Stimulated activated CD8-positive, alpha-beta memory T cell treated with anti-CD3 and anti-CD28 coated beads, Interleukin-12 subunit alpha, Interleukin-12 subunit beta, amount 100 ng/mL, for 24 hours (primary cell): ENCODE data around the gene SPECC1.
A peak's percentile ranks its signal among the peaks of the same experiment; 100 is the strongest.
"Not testable (repeated sequence)": the region's sequence is repeated elsewhere in the genome, so short reads cannot be mapped to it uniquely, and the experiment has no call there.

Source experiments
- DNase-seq: peaks from one replicate; pipeline ENCODE4 v3.0.0-alpha.2; 2020; ENCODE audit errors: extremely low read depth

Gene SPECC1

DNA sequence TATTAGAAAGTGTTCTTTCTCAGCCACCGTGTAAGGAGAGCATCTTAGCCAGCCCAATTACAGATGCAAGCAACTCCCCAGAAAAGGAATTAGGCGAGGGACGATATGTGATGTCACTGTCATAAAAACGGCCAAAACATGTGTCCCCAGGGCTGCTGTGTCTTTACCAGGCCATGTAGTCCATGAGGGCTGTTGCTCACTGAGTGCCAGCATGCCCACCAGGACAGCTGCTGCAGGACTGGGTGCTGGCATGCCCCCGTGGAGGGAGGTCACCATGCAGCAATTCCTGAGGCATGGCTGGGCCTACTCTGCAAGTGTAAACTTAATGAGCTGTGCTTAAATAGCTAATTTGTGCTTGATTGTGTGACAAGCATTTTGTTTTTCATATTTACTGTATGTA, 301.3 kb downstream of the SPECC1 start:
- DNase-seq = no peak

DNA sequence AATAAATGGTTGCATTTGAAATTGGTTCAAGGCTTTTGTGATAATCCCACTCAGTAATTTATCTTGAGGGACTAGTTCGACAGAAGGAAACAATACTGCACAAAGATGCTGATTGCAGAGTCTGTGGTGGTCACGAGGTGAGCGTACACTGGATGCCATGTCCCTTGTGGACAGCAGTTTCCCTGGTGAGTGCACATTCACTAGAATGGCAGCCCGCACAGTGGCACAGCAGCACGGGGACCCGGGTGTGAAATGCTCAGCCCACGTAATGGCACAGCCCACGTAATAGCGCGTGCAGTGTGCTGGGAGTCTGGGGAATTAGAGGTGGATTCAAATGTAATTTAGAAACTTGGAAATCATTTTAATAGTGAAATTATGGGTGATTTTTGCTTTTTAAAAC, 304.1 kb downstream of the SPECC1 start:
- no peak for DNase-seq

DNA sequence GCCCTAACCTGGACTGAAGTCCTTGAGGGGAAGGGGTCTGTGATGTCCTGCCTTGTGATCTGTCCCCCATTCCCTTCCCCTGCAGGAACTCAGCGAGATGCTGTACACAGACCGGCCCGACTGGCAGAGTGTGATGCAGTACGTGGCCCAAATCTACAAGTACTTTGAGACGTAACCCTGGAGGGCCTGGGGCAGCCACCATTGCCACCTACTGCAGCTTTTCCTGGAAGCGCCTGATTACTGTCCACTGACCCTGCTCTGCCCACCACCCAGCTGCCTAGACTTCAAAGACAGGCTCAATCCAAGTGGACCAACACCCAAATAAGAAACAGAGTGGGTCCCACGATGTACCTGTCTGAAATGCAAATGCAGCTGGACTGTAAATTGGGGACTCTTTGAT, 304.7 kb downstream of the SPECC1 start:
- no peak for DNase-seq

DNA sequence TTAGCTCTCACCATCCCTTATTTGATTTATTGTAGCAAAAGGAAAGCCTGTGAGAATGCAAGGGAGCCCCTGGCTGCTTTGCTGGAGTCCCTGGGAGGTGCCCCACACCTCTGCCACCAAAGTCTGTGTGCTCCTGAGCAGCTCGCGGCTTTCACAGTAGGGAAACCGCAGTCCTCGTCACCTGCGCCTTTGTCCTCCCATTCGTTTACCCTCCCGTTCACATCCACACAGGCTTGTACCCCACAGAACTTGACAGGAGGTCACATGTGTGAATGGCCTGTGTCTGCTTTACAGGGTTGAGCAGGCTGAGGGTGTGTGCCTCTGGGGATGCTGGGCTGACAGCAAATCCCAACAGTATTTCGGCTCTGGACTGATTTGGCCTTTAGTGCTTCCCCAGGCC, 305.7 kb downstream of the SPECC1 start:
- DNase-seq = no peak

GRCh38 chr17:20315311-20315710, 306.2 kb downstream of the SPECC1 start:
- no peak for DNase-seq

- DNase-seq = no peak
These were observed 306.7 kb downstream of the SPECC1 start for GRCh38 chr17:20315821-20316220.

DNA sequence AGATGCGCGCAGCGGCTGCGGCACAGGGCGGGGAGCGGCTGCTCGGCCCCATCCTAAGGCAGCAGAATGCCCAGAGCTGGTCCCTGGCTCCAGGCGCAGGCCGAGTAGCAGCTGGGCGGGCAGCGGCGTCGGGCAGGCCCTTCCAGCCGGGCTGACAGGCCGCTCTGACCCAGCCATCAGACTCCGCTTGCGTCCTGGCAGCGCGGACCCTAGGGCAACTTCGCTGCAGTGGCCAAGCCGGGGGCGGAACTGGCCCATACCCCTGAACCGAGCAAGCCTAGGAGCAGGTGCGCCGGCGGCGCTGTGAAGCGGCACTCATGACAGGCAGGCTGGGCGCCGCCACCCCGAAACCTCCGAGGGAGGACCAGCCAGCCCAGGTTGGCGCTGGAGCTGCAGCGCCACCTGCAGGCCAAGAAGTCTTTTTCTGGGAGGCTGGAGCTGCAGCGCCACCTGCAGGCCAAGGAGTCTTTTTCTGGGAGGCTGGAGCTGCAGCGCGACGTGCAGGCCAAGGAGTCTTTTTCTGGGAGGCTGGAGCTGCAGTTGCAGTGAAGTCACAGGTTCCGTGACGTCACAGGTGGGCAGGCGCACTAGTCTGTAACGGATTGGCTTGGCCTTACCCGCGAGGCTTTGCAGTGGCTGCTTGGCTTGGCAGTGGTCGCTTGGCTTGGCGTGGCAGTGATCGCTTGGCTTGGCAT, 311.5 kb downstream of the SPECC1 start:
- peak; percentile 21 for DNase-seq

DNA sequence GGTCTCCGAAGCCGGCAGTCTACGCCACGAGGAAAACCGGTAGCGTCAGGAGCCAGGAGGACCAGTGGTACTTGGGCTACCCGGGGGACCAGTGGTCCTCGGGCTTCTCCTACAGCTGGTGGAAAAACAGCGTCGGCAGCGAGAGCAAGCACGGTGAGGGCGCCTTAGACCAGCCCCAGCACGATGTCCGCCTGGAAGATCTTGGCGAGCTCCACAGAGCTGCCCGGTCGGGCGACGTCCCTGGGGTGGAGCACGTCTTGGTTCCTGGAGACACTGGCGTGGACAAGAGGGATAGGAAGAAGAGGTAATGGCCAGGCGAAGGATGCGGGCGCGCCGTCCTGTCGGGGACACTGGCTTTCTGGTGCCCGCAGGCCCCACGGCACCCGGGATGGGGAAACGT, 312.2 kb downstream of the SPECC1 start:
- DNase-seq = not testable (repeated sequence)

GRCh38 chr17:20327739-20328138, 318.6 kb downstream of the SPECC1 start:
- not testable (repeated sequence) for DNase-seq

DNA sequence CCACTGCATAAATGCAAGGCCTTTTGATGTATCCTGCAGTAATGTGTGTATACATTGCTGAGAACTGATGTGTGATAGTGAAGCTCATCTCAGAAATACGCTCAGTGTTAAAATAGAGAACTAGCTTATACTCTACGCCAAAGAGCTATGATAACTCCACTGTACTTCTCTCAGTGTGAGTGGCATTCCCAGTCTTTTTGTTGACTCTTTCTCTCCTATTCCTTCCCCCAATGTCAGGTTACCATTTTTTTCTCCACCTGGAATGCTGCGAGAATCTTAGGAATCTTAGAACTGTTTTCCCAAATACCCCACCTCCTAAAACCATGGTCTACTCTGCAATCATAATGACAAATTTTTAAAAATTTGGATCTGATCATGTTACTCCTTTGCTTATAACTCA, 342.2 kb downstream of the SPECC1 start:
- DNase-seq = not testable (repeated sequence)

- not testable (repeated sequence) for DNase-seq
These were observed 343.4 kb downstream of the SPECC1 start for GRCh38 chr17:20352567-20352966.

- not testable (repeated sequence) for DNase-seq
These were observed 354.7 kb downstream of the SPECC1 start for GRCh38 chr17:20363846-20364245.
